Chondrocyte (in vitro differentiated cells): ENCODE data around the gene OAS3. TPM values are rescaled to one million over a fixed set of nuclear protein-coding genes. Genes with fewer than 3 reads are reported as not detected.
"Not testable (repeated sequence)": the region's sequence is repeated elsewhere in the genome, so short reads cannot be mapped to it uniquely, and the experiment has no call there.

ENCODE experiments used
- DNase-seq: peaks from one replicate; pipeline ENCODE4 v3.0.0; 2021; ENCODE audit warnings: mixed read lengths, low spot score
- H3K27ac Mint-ChIP-seq: one replicate; pipeline ENCODE4 v1.8.0; 2021; ENCODE audit warnings: mild to moderate bottlenecking, moderate library complexity, mixed read lengths; ENCODE audit not compliant: unreplicated experiment
- H3K27me3 Mint-ChIP-seq: 2 replicates; pipeline ENCODE4 v1.8.0; 2021; ENCODE audit warnings: low read depth, mixed read lengths
- H3K36me3 Mint-ChIP-seq: 2 replicates; pipeline ENCODE4 v1.8.0; 2021; ENCODE audit warnings: low read depth, mixed read lengths
- H3K4me1 Mint-ChIP-seq: 2 replicates; pipeline ENCODE4 v1.8.0; 2021; ENCODE audit warnings: low read depth, mild to moderate bottlenecking, mixed read lengths
- H3K4me3 Mint-ChIP-seq: one replicate; pipeline ENCODE4 v1.8.0; 2021; ENCODE audit warnings: mild to moderate bottlenecking, moderate library complexity, mixed read lengths; ENCODE audit not compliant: unreplicated experiment
- H3K9me3 Mint-ChIP-seq: 2 replicates; pipeline ENCODE4 v1.8.0; 2021; ENCODE audit warnings: low read depth, mixed read lengths
- total RNA-seq: library from RNA; stranded (reverse); gene quantifications from 3 replicates; pipeline ENCODE4 v1.2.1, GENCODE V29; 2021
- TF ChIP-seq, protein P1 (sequence below): fragments of 200-600 bp; sonication (generic); IDR thresholded peaks from 2 replicates; pipeline ENCODE4 v1.5.0; 2021; ENCODE audit warnings: antibody characterized with exemption, mild to moderate bottlenecking, moderate library complexity

The OAS3 gene
- total RNA-seq, 1 donor from 2014 or later, result 0.55 TPM

GRCh38 chr12:112906712-112907414 lies 31.4 kb upstream of the OAS3 start, which contains the start of gene OAS1:
TSS of gene OAS1 (plus strand) at chr12:112906962. CDS start at chr12:112907040, 78 bp downstream.
- Mint-ChIP-seq H3K36me3 (no peaks in the 10 kb centered on the region), H3K4me3 (no peak within 1 kb of the TSS), H3K27me3 (peaks cover 27% of the 10 kb centered on the region), H3K9me3 (peaks cover 4% of the 10 kb centered on the region), H3K27ac (no peak within 1 kb of the TSS), H3K4me1 (peaks cover 18% of the 10 kb centered on the region)
- TF ChIP-seq, protein P1, sequence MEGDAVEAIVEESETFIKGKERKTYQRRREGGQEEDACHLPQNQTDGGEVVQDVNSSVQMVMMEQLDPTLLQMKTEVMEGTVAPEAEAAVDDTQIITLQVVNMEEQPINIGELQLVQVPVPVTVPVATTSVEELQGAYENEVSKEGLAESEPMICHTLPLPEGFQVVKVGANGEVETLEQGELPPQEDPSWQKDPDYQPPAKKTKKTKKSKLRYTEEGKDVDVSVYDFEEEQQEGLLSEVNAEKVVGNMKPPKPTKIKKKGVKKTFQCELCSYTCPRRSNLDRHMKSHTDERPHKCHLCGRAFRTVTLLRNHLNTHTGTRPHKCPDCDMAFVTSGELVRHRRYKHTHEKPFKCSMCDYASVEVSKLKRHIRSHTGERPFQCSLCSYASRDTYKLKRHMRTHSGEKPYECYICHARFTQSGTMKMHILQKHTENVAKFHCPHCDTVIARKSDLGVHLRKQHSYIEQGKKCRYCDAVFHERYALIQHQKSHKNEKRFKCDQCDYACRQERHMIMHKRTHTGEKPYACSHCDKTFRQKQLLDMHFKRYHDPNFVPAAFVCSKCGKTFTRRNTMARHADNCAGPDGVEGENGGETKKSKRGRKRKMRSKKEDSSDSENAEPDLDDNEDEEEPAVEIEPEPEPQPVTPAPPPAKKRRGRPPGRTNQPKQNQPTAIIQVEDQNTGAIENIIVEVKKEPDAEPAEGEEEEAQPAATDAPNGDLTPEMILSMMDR, result no peak
- DNase-seq, result no peak

GRCh38 chr12:112907415-112908157 lies 30.7 kb upstream of the OAS3 start:
- H3K4me1 Mint-ChIP-seq, result peaks cover 18% of the 10 kb centered on the region
- TF ChIP-seq, protein P1, result no peak
- H3K4me3 Mint-ChIP-seq, result no peak overlapping the region
- H3K9me3 Mint-ChIP-seq, result peaks cover 8% of the 10 kb centered on the region
- H3K27ac Mint-ChIP-seq, result no peak overlapping the region
- H3K36me3 Mint-ChIP-seq, result no peaks in the 10 kb centered on the region
- H3K27me3 Mint-ChIP-seq, result peaks cover 23% of the 10 kb centered on the region
- no peak for DNase-seq

- H3K9me3 Mint-ChIP-seq, result peaks cover 17% of the 10 kb centered on the region
- H3K27me3 Mint-ChIP-seq, result peaks cover 23% of the 10 kb centered on the region
- no peak overlapping the region for H3K27ac Mint-ChIP-seq
- no peak overlapping the region for H3K4me3 Mint-ChIP-seq
- peaks cover 18% of the 10 kb centered on the region for H3K4me1 Mint-ChIP-seq
- TF ChIP-seq, protein P1, result no peak
- H3K36me3 Mint-ChIP-seq, result peaks cover 5% of the 10 kb centered on the region
- DNase-seq, result no peak
Measured at GRCh38 chr12:112908548-112908947, 29.7 kb upstream of the OAS3 start.

DNA sequence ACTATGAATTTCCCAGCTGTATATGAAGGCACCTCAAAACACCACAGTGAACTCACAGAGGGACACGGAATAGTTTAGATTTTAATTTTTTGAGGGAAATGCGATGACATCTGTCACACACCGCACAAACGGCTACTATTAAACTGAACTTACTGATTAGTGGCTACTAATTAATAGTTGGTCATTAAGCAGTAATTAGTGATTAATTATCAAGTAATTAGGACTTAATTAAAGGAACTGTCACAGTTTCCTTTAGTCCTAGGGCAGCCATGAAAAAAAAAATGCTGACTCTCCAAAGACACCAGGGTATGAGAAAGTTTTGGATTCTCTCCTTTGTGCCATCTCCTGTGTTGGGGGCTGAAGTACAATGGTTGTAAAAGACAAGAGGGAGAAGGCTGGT lies 28.6 kb upstream of the OAS3 start:
- TF ChIP-seq, protein P1, result no peak
- H3K36me3 Mint-ChIP-seq, result peaks cover 5% of the 10 kb centered on the region

GRCh38 chr12:112913038-112913688 lies 25.1 kb upstream of the OAS3 start:
- H3K27ac Mint-ChIP-seq, result no peak overlapping the region
- no peak for DNase-seq
- H3K4me1 Mint-ChIP-seq, result no peaks in the 10 kb centered on the region
- H3K36me3 Mint-ChIP-seq, result peaks cover 5% of the 10 kb centered on the region
- TF ChIP-seq, protein P1, result no peak
- no peak overlapping the region for H3K4me3 Mint-ChIP-seq
- H3K27me3 Mint-ChIP-seq, result peaks cover 16% of the 10 kb centered on the region
- H3K9me3 Mint-ChIP-seq, result peaks cover 37% of the 10 kb centered on the region

More for the DNA sequence above, 28.6 kb upstream of the OAS3 start:
- peaks cover 22% of the 10 kb centered on the region for H3K9me3 Mint-ChIP-seq
- no peak overlapping the region for H3K4me3 Mint-ChIP-seq
- H3K4me1 Mint-ChIP-seq, result peaks cover 12% of the 10 kb centered on the region
- no peak for DNase-seq
- H3K27ac Mint-ChIP-seq, result no peak overlapping the region
- peaks cover 23% of the 10 kb centered on the region for H3K27me3 Mint-ChIP-seq

DNA sequence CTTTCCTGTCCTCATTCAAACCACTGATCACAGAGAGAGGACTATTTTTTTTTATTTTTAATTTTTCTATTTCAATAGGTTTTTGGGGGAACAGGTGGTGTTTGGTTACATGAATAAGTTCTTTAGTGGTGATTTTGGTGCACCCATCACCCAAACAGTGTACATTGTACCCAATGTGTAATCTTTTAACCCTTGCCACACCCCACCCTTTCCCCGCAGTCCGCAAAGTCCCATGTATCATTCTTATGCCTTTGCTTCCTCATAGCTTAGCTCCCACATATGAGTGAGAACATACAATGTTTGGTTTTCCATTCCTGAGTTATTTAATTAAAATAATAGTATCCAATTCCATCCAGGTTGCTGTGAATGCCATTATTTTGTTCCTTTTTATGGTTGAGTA lies 24.4 kb upstream of the OAS3 start:
- not testable (repeated sequence) for DNase-seq

More for the DNA sequence above, 24.4 kb upstream of the OAS3 start:
- H3K4me1 Mint-ChIP-seq, H3K36me3 Mint-ChIP-seq, H3K27me3 Mint-ChIP-seq, H3K27ac Mint-ChIP-seq, H3K4me3 Mint-ChIP-seq: not testable (repeated sequence)
- peaks cover 40% of the 10 kb centered on the region for H3K9me3 Mint-ChIP-seq
